ENCODE measurements around the gene ENPP1.

DNA sequence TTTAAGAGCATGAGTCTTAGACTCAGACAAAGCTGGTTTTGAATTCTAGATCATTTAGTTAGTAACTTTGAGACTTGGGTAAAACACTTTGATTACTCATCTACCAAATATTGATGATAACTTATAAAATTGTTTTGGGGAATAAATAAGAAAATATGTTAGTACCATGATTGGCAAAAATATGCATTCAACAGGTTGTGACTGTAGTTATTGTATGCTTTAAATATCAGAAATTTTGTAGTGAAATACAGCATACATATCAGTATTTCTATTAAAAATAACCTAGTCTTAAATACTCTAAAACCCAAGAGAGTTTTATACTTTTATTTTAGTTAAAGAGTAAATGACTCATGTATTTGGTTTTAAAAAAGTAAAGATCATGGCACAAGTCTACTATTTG, 68.7 kb downstream of the ENPP1 start:
- TF ChIP-seq, protein P1, sequence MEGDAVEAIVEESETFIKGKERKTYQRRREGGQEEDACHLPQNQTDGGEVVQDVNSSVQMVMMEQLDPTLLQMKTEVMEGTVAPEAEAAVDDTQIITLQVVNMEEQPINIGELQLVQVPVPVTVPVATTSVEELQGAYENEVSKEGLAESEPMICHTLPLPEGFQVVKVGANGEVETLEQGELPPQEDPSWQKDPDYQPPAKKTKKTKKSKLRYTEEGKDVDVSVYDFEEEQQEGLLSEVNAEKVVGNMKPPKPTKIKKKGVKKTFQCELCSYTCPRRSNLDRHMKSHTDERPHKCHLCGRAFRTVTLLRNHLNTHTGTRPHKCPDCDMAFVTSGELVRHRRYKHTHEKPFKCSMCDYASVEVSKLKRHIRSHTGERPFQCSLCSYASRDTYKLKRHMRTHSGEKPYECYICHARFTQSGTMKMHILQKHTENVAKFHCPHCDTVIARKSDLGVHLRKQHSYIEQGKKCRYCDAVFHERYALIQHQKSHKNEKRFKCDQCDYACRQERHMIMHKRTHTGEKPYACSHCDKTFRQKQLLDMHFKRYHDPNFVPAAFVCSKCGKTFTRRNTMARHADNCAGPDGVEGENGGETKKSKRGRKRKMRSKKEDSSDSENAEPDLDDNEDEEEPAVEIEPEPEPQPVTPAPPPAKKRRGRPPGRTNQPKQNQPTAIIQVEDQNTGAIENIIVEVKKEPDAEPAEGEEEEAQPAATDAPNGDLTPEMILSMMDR (IDR thresholded peaks at IDR 0.05 in 2 of 3, conservative IDR thresholded peaks at IDR 0.05 in 1 of 3; ENCODE audit: borderline replicate concordance in 1 of 3, insufficient read depth in 1 of 3, low read depth in 2 of 3, low read length in 2 of 3) = no peak
- no peak for TF ChIP-seq JUND (IDR thresholded peaks at IDR 0.05)
- TF ChIP-seq POLR2AphosphoS5 (IDR thresholded peaks at IDR 0.05; ENCODE audit: low read depth, low read length) = no peak
- TF ChIP-seq POLR2A (IDR thresholded peaks at IDR 0.05; ENCODE audit: borderline replicate concordance, extremely low read depth, insufficient read depth, insufficient read length) = no peak
- TF ChIP-seq RAD21 (IDR thresholded peaks at IDR 0.05; ENCODE audit: low read depth) = no peak
- TF ChIP-seq, protein P2, sequence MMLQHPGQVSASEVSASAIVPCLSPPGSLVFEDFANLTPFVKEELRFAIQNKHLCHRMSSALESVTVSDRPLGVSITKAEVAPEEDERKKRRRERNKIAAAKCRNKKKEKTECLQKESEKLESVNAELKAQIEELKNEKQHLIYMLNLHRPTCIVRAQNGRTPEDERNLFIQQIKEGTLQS (IDR thresholded peaks at IDR 0.05) = no peak
- no peak for TF ChIP-seq YY1 (IDR thresholded peaks at IDR 0.05; ENCODE audit: extremely low read depth, insufficient replicate concordance, low read depth, low read length)
- no peak for TF ChIP-seq EZH2 (IDR thresholded peaks at IDR 0.05)
- TF ChIP-seq, protein P3, sequence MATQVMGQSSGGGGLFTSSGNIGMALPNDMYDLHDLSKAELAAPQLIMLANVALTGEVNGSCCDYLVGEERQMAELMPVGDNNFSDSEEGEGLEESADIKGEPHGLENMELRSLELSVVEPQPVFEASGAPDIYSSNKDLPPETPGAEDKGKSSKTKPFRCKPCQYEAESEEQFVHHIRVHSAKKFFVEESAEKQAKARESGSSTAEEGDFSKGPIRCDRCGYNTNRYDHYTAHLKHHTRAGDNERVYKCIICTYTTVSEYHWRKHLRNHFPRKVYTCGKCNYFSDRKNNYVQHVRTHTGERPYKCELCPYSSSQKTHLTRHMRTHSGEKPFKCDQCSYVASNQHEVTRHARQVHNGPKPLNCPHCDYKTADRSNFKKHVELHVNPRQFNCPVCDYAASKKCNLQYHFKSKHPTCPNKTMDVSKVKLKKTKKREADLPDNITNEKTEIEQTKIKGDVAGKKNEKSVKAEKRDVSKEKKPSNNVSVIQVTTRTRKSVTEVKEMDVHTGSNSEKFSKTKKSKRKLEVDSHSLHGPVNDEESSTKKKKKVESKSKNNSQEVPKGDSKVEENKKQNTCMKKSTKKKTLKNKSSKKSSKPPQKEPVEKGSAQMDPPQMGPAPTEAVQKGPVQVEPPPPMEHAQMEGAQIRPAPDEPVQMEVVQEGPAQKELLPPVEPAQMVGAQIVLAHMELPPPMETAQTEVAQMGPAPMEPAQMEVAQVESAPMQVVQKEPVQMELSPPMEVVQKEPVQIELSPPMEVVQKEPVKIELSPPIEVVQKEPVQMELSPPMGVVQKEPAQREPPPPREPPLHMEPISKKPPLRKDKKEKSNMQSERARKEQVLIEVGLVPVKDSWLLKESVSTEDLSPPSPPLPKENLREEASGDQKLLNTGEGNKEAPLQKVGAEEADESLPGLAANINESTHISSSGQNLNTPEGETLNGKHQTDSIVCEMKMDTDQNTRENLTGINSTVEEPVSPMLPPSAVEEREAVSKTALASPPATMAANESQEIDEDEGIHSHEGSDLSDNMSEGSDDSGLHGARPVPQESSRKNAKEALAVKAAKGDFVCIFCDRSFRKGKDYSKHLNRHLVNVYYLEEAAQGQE (IDR thresholded peaks at IDR 0.05; ENCODE audit: low read depth) = no peak
- no peak for TF ChIP-seq EGR1 (IDR thresholded peaks at IDR 0.05; ENCODE audit: low read depth)
- no peak for TF ChIP-seq ZBTB33 (IDR thresholded peaks at IDR 0.05; ENCODE audit: extremely low read depth, insufficient replicate concordance, low read length)
- TF ChIP-seq SRF (IDR thresholded peaks at IDR 0.05; ENCODE audit: low read depth) = no peak
- TF ChIP-seq CEBPB (IDR thresholded peaks at IDR 0.05; ENCODE audit: low read depth) = no peak

Measured in HCT116 (cell line).